GM18867 (cell line): Measurements from ENCODE around the gene TMCO1.
"Not testable (repeated sequence)": the region's sequence is repeated elsewhere in the genome, so short reads cannot be mapped to it uniquely, and the experiment has no call there.

Experiments
- ATAC-seq: cut with Tn5 transposase; IDR thresholded peaks from one replicate; pipeline ENCODE4 v1.9.1; 2021; ENCODE audit warnings: mild to moderate bottlenecking, moderate library complexity; ENCODE audit not compliant: unreplicated experiment

Gene TMCO1

DNA sequence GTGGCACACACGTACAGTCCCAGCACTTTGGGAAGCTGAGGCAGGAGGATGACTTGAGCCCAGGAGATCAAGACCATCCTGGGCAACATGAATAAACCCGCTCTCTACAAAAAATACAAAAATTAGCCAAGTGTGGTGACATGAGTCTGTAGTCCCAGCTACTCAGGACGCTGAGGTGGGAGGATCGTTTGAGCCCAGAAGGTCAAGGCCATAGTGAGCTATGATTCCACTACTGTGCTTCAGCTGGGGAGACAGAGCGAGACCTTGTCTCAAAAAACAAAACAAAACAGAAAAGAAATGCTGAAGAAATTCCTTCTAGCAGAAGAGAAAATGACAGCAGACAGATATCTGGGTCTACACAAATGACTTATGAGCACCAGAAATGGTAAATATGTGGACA, 80.6 kb downstream of the TMCO1 start:
- no peak for ATAC-seq

DNA sequence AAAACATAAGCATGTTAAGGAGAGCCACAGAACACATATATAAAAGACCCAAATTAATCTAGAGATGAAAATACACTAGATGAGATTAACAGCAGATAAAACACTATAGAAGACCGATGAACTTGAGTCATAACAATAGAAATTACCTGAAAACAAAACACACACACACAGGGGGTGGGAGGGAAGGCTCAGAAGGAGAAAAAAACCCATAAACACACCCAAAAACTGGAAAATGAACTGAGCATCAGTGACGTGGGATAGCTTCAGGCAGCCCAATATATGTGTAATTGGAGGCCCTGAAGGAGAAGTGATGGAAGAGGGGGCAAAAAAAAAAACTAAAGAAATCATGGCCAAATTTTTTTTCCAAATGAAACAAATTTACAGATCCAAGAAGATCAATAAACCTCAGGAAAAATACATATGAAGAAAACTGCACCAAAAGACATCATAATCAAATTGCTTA, 81.7 kb downstream of the TMCO1 start:
- peak; percentile 40 for ATAC-seq

DNA sequence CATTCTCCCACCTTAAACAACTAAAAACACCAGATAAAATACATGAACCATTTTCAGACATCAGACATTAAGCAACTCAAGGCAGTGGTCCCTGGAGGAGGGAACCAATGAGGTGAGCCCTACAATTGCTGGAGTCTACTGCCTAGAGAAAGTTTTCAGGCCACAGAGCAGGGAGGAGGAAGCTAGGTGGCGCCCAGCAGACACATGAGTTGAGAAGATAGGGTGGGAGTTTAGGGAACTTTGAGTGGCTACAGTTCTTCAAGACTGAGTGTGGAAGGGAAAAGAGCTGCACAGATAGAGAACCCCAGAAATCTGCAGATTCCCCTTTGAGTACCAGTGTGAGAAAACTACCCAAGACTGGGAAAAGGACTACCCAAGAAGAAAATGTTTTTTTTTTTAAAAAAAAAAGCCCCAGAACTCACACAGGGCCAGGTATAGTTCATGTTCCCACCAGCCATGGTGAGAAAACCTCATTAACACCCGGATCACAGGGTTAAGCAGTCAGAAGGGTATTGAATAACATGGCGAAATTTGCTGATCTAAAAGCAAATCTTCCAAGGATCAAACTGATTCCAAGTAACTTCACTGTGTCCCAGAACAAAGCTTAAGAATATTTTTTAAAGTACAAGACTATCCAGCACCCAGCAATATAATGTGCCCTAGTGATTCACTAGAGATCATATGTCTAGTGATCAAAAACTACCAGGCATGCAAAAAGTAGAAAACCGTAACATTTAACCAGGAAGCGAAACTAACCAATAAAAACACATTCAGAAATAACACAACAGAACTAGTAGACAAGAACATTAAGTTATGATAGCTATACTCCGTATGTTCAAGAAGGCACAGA, 82.3 kb downstream of the TMCO1 start:
- peak; percentile 76 for ATAC-seq

DNA sequence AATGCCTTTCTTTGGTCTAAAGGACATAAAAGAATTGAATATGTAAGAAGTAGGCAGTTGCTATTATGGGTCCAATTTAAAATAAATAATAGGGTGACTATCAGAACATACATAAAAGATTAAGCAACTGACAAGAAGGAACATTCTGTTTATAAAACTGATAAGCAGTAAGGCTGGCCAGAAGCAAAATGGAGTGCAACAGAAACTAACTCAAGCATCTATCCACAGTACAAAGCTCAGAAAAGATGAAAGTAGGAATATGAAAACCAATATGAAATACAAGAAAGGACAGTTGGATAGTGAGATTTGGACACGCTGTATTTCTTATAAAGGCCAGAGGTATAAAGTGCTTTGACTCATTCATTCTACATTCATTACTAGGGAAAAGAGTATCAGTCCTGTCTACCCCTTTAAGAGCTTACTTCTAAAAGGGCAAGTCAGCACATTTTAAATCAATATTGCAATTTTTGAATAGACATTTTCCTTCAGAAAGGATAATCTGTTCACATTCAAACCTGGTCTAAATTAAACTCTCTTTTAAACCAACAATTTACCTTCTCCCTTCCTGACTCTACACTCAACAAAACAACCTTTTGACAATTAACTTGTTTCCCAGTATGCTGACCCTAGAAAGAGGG, 84.7 kb downstream of the TMCO1 start:
- no peak for ATAC-seq

DNA sequence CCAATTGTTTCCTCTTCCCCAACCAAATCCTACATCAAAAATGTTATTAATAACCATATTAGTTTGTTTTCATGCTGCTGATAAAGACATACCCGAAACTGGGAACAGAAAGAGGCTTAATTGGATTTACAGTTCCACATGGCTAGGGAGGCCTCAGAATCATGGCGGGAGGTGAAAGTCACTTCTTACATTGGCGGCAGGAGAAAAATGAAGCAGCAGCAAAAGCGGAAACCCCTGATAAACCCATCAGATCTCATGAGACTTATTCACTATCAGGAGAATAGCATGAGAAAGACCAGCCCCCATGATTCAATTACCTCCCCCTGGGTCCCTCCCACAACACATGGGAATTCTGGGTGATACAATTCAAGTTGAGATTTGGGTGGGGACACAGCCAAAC, 87.9 kb downstream of the TMCO1 start:
- not testable (repeated sequence) for ATAC-seq

DNA sequence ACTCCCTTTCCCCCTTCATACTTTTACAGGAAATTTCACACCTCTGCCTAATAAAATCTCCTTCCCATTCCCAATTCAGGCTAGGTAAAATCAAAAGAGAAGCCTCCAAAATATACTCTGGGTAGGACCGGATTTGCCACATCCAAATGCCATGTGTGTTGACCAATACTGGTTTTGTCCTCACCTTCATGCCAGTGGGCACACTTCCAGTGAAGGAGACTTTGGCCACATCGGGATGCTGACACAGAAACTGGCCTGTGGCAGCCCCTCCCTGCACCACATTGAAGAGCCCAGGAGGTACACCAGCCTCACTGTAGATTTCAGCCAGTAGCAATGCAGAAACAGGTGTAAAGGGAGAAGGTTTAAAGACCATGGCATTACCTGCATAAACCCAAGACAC, 88.4 kb downstream of the TMCO1 start:
- ATAC-seq: no peak

DNA sequence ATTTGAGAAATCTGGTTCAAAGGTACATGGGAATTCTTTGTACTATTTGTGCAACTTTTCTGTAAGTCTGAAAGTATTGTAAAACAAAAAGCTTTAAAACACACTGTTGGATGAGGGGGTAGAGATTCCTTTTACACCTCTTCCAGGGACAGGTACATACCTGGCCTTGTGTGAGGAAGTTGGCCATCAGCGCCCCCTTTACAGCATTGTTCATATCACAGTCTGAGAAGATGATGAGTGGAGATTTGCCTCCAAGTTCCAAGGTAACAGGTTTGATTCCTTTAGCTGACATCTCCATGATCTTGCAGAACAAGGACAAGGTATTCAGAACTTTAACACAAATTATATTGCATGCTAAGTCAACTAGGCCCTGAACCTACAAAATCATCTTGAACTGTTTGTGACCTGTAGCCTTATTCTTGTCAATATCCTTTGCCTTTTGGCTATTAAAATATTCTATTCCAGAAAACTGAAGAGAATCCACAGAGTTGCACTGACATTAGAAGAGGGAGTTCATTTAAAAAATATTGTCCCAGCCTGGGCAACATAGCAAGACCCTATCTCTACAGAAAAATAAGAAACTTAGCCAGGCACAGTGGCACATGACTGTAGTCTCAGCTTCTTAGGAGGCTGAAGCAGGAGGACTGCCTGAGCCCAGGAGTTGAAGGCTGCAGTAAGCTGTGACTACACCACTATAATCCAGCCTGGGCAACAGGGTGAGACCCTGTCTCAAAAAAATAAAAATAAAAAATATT, 89.2 kb downstream of the TMCO1 start:
- ATAC-seq: no peak

DNA sequence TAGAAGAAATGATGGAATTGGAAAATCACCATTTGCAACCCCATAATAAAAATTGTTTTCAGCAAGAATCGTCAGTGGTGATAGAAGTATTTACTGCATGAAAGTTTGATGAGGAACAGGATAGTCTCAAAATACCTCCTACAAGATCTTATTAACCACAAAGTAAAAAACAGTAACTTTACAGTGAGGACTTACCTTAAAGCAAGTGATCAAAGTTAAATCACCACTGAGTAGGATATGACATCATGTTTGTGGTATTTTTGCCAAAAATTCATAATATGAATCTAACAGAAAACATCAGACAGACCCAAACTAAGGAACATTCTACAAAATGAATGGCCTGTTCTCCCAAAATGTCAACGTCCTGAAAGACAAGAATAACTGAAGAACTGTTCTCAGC, 90.2 kb downstream of the TMCO1 start:
- no peak for ATAC-seq
